Cardiac fibroblast (primary cell): Measurements from ENCODE around the gene NTNG1.

Experiments
- DNase-seq, 2 donors: peaks; one replicate each; pipeline versions ENCODE4 v3.0.0 to v3.0.0-alpha.2; 2010; ENCODE audit warnings: low read depth in 2 of 2
- H3K4me3 ChIP-seq, 2 donors: replicated peaks in 1 of 2; 1 replicate in 1 of 2; 2 replicates in 1 of 2; pipeline ENCODE4 v1.5.1; 2011; ENCODE audit warnings: low read depth in 2 of 2, low read length in 2 of 2, mild to moderate bottlenecking in 2 of 2, moderate library complexity in 1 of 2
- CTCF ChIP-seq: IDR thresholded peaks from one replicate; pipeline ENCODE4 v1.5.1; 2011; ENCODE audit warnings: low read depth, mild to moderate bottlenecking, low read length, inconsistent platforms

NTNG1 gene

GRCh38 chr1:107363154-107363553, 222.3 kb downstream of the NTNG1 start:
- TF ChIP-seq CTCF, result no peak
- DNase-seq, result no peak

GRCh38 chr1:107365527-107366240, 224.8 kb downstream of the NTNG1 start:
- no peak for TF ChIP-seq CTCF
- no peak overlapping the region for H3K4me3 ChIP-seq
- DNase-seq, result no peak

More at GRCh38 chr1:107363154-107363553, 222.3 kb downstream of the NTNG1 start:
- no peak overlapping the region for H3K4me3 ChIP-seq

GRCh38 chr1:107378426-107378825, 237.6 kb downstream of the NTNG1 start:
- no peak for DNase-seq
- H3K4me3 ChIP-seq, result no peak overlapping the region
- no peak for TF ChIP-seq CTCF

- H3K4me3 ChIP-seq, result no peak overlapping the region
- no peak for TF ChIP-seq CTCF
- DNase-seq, result no peak
Observed at GRCh38 chr1:107378866-107379265, 238.0 kb downstream of the NTNG1 start.

- no peak for DNase-seq
- no peak for TF ChIP-seq CTCF
- H3K4me3 ChIP-seq, result no peak overlapping the region
Observed at GRCh38 chr1:107379826-107380225, 239.0 kb downstream of the NTNG1 start.

- H3K4me3 ChIP-seq, result no peak overlapping the region
- no peak for DNase-seq
- TF ChIP-seq CTCF, result no peak
Observed at GRCh38 chr1:107389410-107390396, 248.9 kb downstream of the NTNG1 start.
